ENCODE measurements around the gene TMEFF2.

Gene TMEFF2

GRCh38 chr2:192068966-192069365 is 125.8 kb downstream of the TMEFF2 start:
- no peak for DNase-seq (ENCODE audit: low spot score)

- no peak for DNase-seq (ENCODE audit: low spot score)
These were observed 127.1 kb downstream of the TMEFF2 start for GRCh38 chr2:192067631-192068030.

GRCh38 chr2:192064459-192064858 is 130.3 kb downstream of the TMEFF2 start:
- DNase-seq (ENCODE audit: low spot score): no peak

GRCh38 chr2:192060161-192060560 is 134.6 kb downstream of the TMEFF2 start:
- no peak for DNase-seq (ENCODE audit: low spot score)

GRCh38 chr2:192059266-192059665 is 135.5 kb downstream of the TMEFF2 start:
- DNase-seq (ENCODE audit: low spot score): no peak

- no peak for DNase-seq (ENCODE audit: low spot score)
These were observed 140.8 kb downstream of the TMEFF2 start for GRCh38 chr2:192053921-192054320.

- DNase-seq (ENCODE audit: low spot score): no peak
These were observed 143.2 kb downstream of the TMEFF2 start for GRCh38 chr2:192051533-192051932.

- no peak for DNase-seq (ENCODE audit: low spot score)
These were observed 145.4 kb downstream of the TMEFF2 start for GRCh38 chr2:192049362-192049761.

- DNase-seq (ENCODE audit: low spot score): no peak
These were observed 147.2 kb downstream of the TMEFF2 start for GRCh38 chr2:192047315-192048107.

- DNase-seq (ENCODE audit: low spot score): no peak
These were observed 150.2 kb downstream of the TMEFF2 start for GRCh38 chr2:192044496-192044895.

GRCh38 chr2:192043216-192043870 is 151.4 kb downstream of the TMEFF2 start:
- no peak for DNase-seq (ENCODE audit: low spot score)

GRCh38 chr2:192042126-192042525 is 152.6 kb downstream of the TMEFF2 start:
- DNase-seq (ENCODE audit: low spot score): no peak

GRCh38 chr2:192038110-192038509 is 156.6 kb downstream of the TMEFF2 start:
- no peak for DNase-seq (ENCODE audit: low spot score)

- DNase-seq (ENCODE audit: low spot score): peak; percentile 43
These were observed 158.8 kb downstream of the TMEFF2 start for GRCh38 chr2:192035731-192036442.

- DNase-seq (ENCODE audit: low spot score): no peak
These were observed 163.9 kb downstream of the TMEFF2 start for GRCh38 chr2:192030856-192031255.

GRCh38 chr2:192030289-192030688 is 164.4 kb downstream of the TMEFF2 start:
- DNase-seq (ENCODE audit: low spot score): peak; percentile 40

GRCh38 chr2:192029089-192029488 is 165.6 kb downstream of the TMEFF2 start:
- no peak for DNase-seq (ENCODE audit: low spot score)

GRCh38 chr2:192026825-192027120 is 168.0 kb downstream of the TMEFF2 start:
- no peak for DNase-seq (ENCODE audit: low spot score)

- no peak for DNase-seq (ENCODE audit: low spot score)
These were observed 168.5 kb downstream of the TMEFF2 start for GRCh38 chr2:192026059-192026824.

- DNase-seq (ENCODE audit: low spot score): no peak
These were observed 169.1 kb downstream of the TMEFF2 start for GRCh38 chr2:192025637-192026036.

GRCh38 chr2:192023006-192023405 is 171.7 kb downstream of the TMEFF2 start:
- no peak for DNase-seq (ENCODE audit: low spot score)

- no peak for DNase-seq (ENCODE audit: low spot score)
These were observed 176.9 kb downstream of the TMEFF2 start for GRCh38 chr2:192017844-192018243.
